Endodermal cell (in vitro differentiated cells): Measurements from ENCODE around the gene ZNF25. TPM values are rescaled to one million over a fixed set of nuclear protein-coding genes. Genes with fewer than 3 reads are reported as not detected.
"Not testable (repeated sequence)": the region's sequence is repeated elsewhere in the genome, so short reads cannot be mapped to it uniquely, and the experiment has no call there.

Experiments used
- DNase-seq: peaks from one replicate; pipeline ENCODE4 v3.0.0-alpha.2; 2017
- H3K27ac ChIP-seq: 2 replicates; pipeline ENCODE4 v1.5.1; 2013; ENCODE audit warnings: mild to moderate bottlenecking, low read depth, low read length, moderate library complexity
- H3K27me3 ChIP-seq: 2 replicates; pipeline ENCODE4 v1.6.1; 2013; ENCODE audit warnings: mild to moderate bottlenecking, low read length, moderate library complexity; ENCODE audit not compliant: insufficient read depth, control insufficient read depth, poor library complexity, severe bottlenecking
- H3K36me3 ChIP-seq: 2 replicates; pipeline ENCODE4 v1.7.0; 2013; ENCODE audit warnings: mild to moderate bottlenecking, low read length, moderate library complexity; ENCODE audit not compliant: control insufficient read depth, insufficient read depth
- H3K4me1 ChIP-seq: one replicate; pipeline ENCODE4 v1.7.0; 2013; ENCODE audit warnings: low read length; ENCODE audit not compliant: control insufficient read depth, insufficient read depth
- H3K4me3 ChIP-seq: 2 replicates; pipeline ENCODE4 v1.5.1; 2013; ENCODE audit warnings: mild to moderate bottlenecking, low read length, moderate library complexity
- H3K9ac ChIP-seq: 2 replicates; pipeline ENCODE4 v1.6.1; 2013; ENCODE audit warnings: mild to moderate bottlenecking, low read length, moderate library complexity; ENCODE audit not compliant: poor library complexity, severe bottlenecking; ENCODE audit errors: extremely low read depth
- H3K9me3 ChIP-seq: 2 replicates; pipeline ENCODE4 v1.6.1; 2013; ENCODE audit warnings: mild to moderate bottlenecking, low read length, moderate library complexity; ENCODE audit not compliant: control insufficient read depth
- H3K27ac Mint-ChIP-seq: 2 replicates; pipeline ENCODE4 v1.8.0; 2020; ENCODE audit warnings: mixed read lengths
- H3K27me3 Mint-ChIP-seq: 2 replicates; pipeline ENCODE4 v1.8.0; 2021; ENCODE audit warnings: mild to moderate bottlenecking, mixed read lengths; ENCODE audit not compliant: insufficient read depth
- H3K36me3 Mint-ChIP-seq: 2 replicates; pipeline ENCODE4 v1.8.0; 2020; ENCODE audit warnings: low read depth, mixed read lengths
- H3K4me1 Mint-ChIP-seq: 2 replicates; pipeline ENCODE4 v1.8.0; 2020; ENCODE audit warnings: mixed read lengths
- H3K4me3 Mint-ChIP-seq: 2 replicates; pipeline ENCODE4 v1.8.0; 2020; ENCODE audit warnings: mild to moderate bottlenecking, moderate library complexity, mixed read lengths
- H3K9me3 Mint-ChIP-seq: 2 replicates; pipeline ENCODE4 v1.8.0; 2020; ENCODE audit warnings: mild to moderate bottlenecking, mixed read lengths
- CTCF ChIP-seq: fragments of 200-600 bp; sonication (generic); conservative IDR thresholded peaks from 2 replicates; pipeline ENCODE4 v1.5.0; 2021; ENCODE audit warnings: antibody characterized with exemption, mild to moderate bottlenecking
- WGBS, 2 experiments: methylation state at CpG; one replicate each; pipeline versions ENCODE4 v1.1.5 to v1.1.7; 2013; ENCODE audit warnings: missing lambda C conversion rate in 2 of 2, mixed read lengths in 1 of 2; ENCODE audit not compliant: insufficient coverage in 1 of 2, insufficient read length in 1 of 2; 5-methylcytosine and 5-hydroxymethylcytosine counted together
- long read RNA-seq, 4 experiments: library from polyadenylated mRNA in 2 of 4; library from RNA in 1 of 4; library from capped mRNA in 1 of 4; stranded (forward) in 3 of 4; unstranded in 1 of 4; transcript quantifications; one replicate each; pipeline ENCODE4 v2.0.0, GENCODE V29; 2020 to 2021; ENCODE audit warnings: inconsistent platforms in 1 of 4
- polyA plus RNA-seq, 2 experiments: library from polyadenylated mRNA; stranded (reverse); fragments of 50-300 nt; gene quantifications; one replicate each; pipeline ENCODE4 v1.2.3, GENCODE V29; 2013
- total RNA-seq, 2 donors: library from RNA; stranded (reverse); fragmentation: NEBNext Ultra II Directional in 1 of 2; extraction: Animal tissue kit (Norgen Biotek cat#: 25700) in 1 of 2; gene quantifications; 2 replicates in 1 of 2; 3 replicates in 1 of 2; pipeline ENCODE4 v1.2.1, GENCODE V29; 2021

Gene ZNF25
- total RNA-seq: 1 to 10 TPM in 1 of 2 donors, under 1 TPM in 1; 0.55 to 1.8 TPM
- polyA plus RNA-seq (2013, experiment 1 of 2): 7.5 TPM
- 7.5 TPM for polyA plus RNA-seq (2013, experiment 2 of 2)
- long read RNA-seq, experiment 1: 0 reads
- long read RNA-seq, experiment 2, full-length matches to known transcripts: 5 of 6 reads
- long read RNA-seq, experiment 2, partial matches to known transcripts: 0 of 6 reads
- long read RNA-seq, experiment 2, other reads (novel, unspliced or antisense): 1 of 6 reads
- long read RNA-seq, experiment 3, partial matches to known transcripts: 0 of 2 reads
- long read RNA-seq, experiment 3, other reads (novel, unspliced or antisense): 2 of 2 reads
- long read RNA-seq, experiment 4: 0 reads

- H3K36me3 Mint-ChIP-seq: no peaks in the 10 kb centered on the region
- H3K4me1 Mint-ChIP-seq: no peaks in the 10 kb centered on the region
- peak; percentile 99 for DNase-seq
- Histone ChIP-seq H3K27ac (peak within 1 kb of the TSS; percentile 85), H3K36me3 (no peaks in the 10 kb centered on the region), H3K9me3 (no peaks in the 10 kb centered on the region), H3K27me3 (no peaks in the 10 kb centered on the region), H3K4me1 (no peaks in the 10 kb centered on the region), H3K4me3 (peak within 1 kb of the TSS; percentile 84), H3K9ac (peak within 1 kb of the TSS; percentile 63)
- peak; percentile 84 for TF ChIP-seq CTCF
- 0 to 1% methylated on average over 28 to 66 of the region's 66 CpGs for WGBS, 2 experiments
- H3K27me3 Mint-ChIP-seq: no peaks in the 10 kb centered on the region
- H3K4me3 Mint-ChIP-seq: peak within 1 kb of the TSS; percentile 73
- peaks cover 39% of the 10 kb centered on the region for H3K9me3 Mint-ChIP-seq
- peak within 1 kb of the TSS; percentile 93 for H3K27ac Mint-ChIP-seq
These were observed at the start of gene ZNF25 for GRCh38 chr10:37976091-37976879. Gene ZNF25, minus strand, starts transcription at chr10:37976647. Its CDS starts 4,925 bp downstream, at chr10:37971722.

DNA sequence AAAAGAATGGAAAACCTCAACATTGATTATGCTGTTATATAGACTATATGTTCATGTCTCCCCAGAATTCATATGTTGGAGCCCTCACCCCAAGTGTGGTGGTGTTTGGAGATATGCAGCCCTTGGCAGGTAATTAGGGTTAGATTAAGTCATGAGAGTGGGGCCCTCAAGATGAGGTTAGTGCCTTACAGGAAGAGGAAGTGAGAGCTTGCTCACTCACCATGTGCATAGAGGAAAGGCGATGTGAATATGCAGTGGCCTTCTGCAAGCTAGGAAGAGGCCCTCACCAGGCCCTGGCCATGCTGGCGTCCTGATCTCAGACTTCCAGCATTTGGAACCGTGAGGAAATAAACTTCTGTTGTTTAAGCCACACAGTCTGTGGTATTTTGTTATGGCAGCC, 48.8 kb upstream of the ZNF25 start:
- H3K36me3 Mint-ChIP-seq: peaks cover 85% of the 10 kb centered on the region

DNA sequence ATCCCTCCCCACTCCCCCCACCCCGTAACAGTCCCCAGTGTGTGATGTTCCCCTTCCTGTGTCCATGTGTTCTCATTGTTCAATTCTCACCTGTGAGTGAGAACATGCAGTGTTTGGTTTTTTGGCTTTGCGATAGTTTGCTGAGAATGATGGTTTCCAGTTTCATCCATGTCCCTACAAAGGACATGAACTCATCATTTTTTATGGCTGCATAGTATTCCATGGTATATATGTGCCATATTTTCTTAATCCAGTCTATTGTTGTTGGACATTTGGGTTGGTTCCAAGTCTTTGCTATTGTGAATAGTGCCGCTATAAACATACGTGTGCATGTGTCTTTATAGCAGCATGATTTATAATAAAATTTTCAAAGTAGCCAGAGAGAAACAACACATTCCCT, 42.7 kb upstream of the ZNF25 start:
- H3K27me3 ChIP-seq, H3K4me3 Mint-ChIP-seq, H3K4me1 Mint-ChIP-seq, H3K27ac Mint-ChIP-seq, H3K27me3 Mint-ChIP-seq, DNase-seq, H3K9me3 ChIP-seq, H3K27ac ChIP-seq, H3K4me3 ChIP-seq, H3K4me1 ChIP-seq, H3K9ac ChIP-seq: not testable (repeated sequence)
- 67% methylated on average over 3 of the region's 4 CpGs; no CpG with 5 or more reads in 1 of the 2 experiments for WGBS, 2 experiments
- Mint-ChIP-seq H3K9me3 (peaks cover 15% of the 10 kb centered on the region), H3K36me3 (peaks cover 87% of the 10 kb centered on the region)
- peaks cover 84% of the 10 kb centered on the region for H3K36me3 ChIP-seq

More for the DNA sequence above, 48.8 kb upstream of the ZNF25 start:
- WGBS, 2 experiments: 91 to 97% methylated on average over 3 of the region's 3 CpGs
- no peak for TF ChIP-seq CTCF
- Histone ChIP-seq H3K36me3 (peaks cover 83% of the 10 kb centered on the region), H3K9me3 (no peaks in the 10 kb centered on the region), H3K4me1 (no peaks in the 10 kb centered on the region), H3K27me3 (no peaks in the 10 kb centered on the region), H3K4me3 (no peak overlapping the region), H3K27ac (no peak overlapping the region), H3K9ac (no peak overlapping the region)
- no peak overlapping the region for H3K4me3 Mint-ChIP-seq
- no peaks in the 10 kb centered on the region for H3K27me3 Mint-ChIP-seq
- no peak for DNase-seq
- no peak overlapping the region for H3K27ac Mint-ChIP-seq
- no peaks in the 10 kb centered on the region for H3K9me3 Mint-ChIP-seq
- no peaks in the 10 kb centered on the region for H3K4me1 Mint-ChIP-seq
